ENCODE data around the gene KANSL1L.
"Not testable (repeated sequence)": the region's sequence is repeated elsewhere in the genome, so short reads cannot be mapped to it uniquely, and the experiment has no call there.

GRCh38 chr2:210181033-210181605 lies 9.9 kb upstream of the KANSL1L start:
- TF ChIP-seq CTCF (IDR thresholded peaks at IDR 0.05; ENCODE audit: low read depth, low read length); POLR2A (IDR thresholded peaks at IDR 0.05; ENCODE audit: extremely low read depth, insufficient read length): not testable (repeated sequence)

All from NB4 (cell line).